HTR-8/SVneo (cell line): Measurements from ENCODE around the gene KRTAP10-4.

Experiments
- DNase-seq: peaks from one replicate; pipeline ENCODE4 v3.0.0; 2011; ENCODE audit warnings: low spot score, mixed read lengths; ENCODE audit not compliant: insufficient read length
- FAIRE-seq: peaks from 2 replicates; lab custom pipeline; 2011; peaks lifted over from hg19 to GRCh38; lab: Jason Lieb, UNC

KRTAP10-4 gene

DNA sequence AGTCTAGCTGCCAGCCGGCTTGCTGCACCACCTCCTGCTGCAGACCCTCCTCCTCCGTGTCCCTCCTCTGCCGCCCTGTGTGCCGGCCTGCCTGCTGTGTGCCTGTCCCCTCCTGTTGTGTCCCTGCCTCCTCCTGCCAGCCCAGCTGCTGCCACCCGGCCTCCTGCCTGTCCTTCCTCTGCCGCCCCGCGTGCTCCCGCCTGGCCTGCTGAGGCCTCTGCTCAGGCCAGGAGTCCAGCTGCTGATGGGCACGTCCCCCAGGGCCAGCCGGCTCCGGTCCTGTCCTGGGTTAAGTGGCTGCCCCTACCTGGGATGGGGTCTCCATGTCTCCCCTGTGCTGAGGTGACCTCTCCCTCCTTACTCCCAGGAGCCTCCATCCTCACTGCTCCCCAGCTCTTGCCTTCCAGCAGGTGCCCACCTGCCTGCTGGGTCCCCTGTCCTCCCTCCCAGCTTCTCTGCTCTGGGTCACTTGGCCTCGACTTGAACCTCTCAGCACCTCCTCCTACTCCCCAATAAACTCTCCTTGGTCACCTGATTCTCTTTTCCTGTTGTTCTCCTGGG lies 39.2 kb downstream of the KRTAP10-4 start:
- DNase-seq: no peak
- FAIRE-seq: no peak

DNA sequence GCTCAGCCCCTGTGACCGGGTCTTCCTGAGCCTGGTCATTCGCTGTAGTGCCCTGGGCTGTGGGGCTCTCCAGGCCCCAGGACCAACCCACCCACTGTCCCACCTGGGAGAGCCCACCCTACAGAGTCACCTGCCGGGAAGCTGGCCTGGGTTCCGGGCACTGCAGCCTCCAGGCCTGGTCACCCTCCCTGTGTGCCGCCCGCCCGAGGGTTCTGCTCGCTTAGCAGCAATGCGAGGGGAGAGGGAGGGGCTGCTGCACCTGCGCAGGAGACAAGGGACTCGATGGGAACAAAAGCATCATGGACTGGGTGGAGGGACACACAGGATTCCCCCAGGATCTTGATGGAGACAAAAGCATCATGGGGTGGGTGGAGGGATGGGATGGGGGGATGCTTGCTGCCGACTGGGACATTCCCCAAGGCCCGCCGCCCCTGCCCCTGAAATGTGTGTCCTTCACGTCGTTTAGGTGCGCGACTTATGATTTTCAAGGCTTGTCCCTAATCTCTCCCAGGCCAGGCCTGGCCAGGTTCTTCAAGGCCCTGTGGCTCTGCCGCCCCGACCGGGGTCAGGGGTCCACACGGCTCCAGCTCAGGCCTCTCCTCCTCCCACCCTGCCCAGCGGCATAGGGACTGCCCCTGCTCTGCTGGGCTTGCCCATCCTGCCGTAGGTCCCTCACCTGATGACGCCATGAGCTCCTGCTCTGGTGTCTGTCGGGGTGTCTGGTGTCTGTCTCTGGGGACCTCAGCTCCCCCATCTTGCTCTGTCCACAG lies 40.0 kb downstream of the KRTAP10-4 start:
- FAIRE-seq: no peak
- no peak for DNase-seq

DNA sequence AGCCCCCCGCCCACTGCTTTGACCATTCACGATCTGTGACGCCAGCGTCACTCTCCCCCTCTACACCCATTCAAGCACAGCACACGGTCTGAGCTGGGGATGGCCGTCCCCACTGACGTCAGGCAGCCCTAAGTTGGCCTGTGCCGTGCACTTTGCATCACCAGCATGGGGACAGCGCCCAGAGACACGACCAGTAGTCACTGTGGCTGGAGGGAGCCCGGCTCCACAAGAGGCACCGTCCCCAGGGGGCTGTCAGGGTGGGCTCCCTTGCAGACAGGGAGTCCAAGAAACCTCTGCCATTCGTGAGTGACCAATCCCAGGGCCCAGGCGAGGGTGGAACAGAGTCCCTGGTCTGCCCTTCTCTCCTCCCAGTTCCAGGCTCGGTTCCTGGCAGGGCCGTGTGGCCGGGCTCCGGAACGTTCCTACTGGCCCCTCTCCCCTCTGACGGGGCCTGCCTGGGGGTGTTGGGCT lies 40.7 kb downstream of the KRTAP10-4 start:
- DNase-seq (no peak), FAIRE-seq (no peak)

DNA sequence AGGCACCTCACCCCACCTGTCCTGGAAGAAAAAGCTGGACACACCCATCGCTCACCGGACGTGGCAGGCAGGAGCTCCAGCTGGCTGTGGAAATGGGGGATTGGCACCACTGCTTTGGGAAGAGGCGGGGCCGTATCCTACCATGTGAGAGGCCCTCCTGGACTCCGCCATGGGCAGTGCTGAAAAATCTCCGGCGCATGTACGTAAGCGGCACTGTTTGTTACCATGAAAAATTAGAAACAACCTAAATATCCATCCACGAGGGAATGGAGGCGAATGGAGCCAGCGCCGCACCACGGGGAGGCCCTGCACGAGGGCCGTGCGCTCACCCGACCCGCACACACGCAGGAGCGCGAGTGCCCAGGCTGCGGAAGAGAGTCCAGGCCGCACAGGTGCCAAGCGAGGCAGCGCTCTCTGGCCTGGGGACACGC lies 41.4 kb downstream of the KRTAP10-4 start:
- DNase-seq (no peak), FAIRE-seq (no peak)

GRCh38 chr21:44615466-44615865 lies 41.9 kb downstream of the KRTAP10-4 start:
- FAIRE-seq (no peak), DNase-seq (no peak)

DNA sequence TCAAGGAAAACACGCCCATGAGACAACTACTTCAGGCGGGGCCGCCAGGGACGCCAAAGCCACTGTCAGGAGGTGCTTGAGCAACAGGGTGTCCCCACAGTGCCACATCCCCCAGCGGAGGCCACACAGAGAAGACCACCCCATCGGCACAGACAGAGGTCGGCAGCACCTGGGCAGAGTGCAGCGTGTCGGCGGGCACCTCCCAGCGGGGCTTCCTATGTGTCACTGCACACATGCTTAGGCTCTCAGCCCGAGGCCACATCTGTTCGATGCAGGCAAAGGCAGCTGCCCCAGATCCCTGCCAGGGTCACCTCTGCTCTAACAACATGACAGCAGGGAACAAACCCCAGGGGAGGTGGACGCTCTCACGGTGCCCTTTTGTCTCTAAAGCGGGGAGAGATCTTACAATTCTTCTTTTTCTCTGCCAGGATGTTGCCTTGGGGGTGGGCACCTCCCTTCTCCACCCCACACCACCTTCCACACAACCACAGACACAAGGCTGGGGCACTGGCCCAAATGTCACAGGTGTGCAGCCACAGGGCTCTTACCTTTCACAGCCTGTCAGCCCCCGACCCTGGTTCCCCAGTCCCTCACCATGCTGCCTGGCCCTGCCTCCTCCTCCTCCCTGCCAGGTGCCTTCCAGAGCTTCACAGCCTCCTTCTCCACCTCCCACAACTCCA lies 42.5 kb downstream of the KRTAP10-4 start:
- DNase-seq: no peak
- no peak for FAIRE-seq

DNA sequence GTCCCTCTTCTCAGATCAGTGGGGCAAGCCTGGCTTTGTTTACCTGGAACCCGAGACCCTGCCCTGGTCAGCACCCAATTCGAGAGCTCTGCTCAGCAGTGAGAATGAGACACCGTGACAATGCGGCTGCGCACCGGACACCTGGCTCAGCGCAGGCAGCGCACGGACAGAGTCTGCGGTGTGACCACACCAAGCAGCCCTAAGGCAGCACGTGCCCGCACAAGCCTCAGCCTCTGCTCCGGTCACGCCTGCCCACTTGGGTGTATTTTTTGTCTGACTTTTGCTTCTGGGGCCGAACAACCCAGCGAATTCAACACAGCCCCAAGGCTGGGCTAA lies 43.0 kb downstream of the KRTAP10-4 start:
- DNase-seq (no peak), FAIRE-seq (no peak)

DNA sequence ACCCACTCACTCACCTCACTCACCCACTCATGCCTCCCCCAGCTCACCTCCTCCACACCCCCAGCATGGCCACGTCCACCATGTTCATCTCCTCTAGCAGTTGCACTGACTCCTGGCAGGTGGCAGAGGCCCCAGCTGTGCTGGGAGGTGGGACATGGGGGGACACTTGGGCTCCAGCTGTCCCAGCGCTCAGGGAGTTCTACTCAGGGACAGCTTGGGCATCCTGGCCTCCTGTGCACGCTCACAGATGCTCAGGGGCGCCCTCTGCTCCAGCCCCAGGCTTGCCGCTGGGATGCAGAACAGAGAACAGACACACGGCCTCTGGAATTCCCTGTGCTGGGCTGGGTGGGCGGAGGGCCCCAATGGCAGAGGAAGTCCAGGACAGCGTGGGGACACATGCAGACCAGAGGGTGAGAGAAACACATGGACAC lies 43.6 kb downstream of the KRTAP10-4 start:
- DNase-seq: no peak
- FAIRE-seq: no peak

- DNase-seq (no peak), FAIRE-seq (no peak)
These were observed 45.0 kb downstream of the KRTAP10-4 start for GRCh38 chr21:44618504-44618903.

- FAIRE-seq (no peak), DNase-seq (no peak)
These were observed 45.4 kb downstream of the KRTAP10-4 start for GRCh38 chr21:44618909-44619308.

DNA sequence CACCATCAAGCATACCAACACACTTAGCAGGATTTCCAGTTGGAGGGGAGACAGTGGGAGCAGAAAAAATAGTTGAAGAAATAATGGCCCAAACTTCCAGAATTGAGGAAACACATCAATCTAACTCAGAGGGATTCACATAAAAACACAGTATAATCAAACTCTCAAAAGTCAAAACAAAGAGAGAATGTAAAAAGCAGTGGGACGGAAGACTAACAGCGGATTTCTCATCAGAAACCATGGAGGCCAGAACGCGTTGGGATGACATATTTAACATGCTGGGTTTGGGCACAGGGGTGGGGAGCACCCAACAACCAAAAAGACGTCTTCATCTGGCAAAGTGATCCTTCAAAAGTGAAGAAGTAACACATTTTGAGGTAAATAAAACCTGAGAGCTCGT lies 46.4 kb downstream of the KRTAP10-4 start:
- FAIRE-seq: no peak

DNA sequence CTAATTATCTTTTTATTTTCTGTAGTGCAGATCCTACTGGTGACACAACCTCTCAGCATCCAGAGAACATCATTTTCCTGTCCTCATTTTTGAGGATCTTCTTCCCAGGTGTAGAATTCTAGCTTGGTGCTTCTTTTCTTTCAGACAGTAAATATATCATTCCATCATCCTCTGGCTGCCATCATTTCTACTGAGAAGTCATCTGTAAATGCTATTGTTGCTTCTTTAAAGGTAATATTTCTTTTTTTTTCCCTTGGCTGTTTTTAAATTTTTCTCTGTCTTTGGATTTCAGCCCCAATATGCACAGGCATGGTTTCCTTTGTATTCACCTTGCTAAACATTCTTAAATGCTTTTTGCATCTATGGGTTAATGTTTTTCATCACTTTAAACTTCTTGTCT lies 50.0 kb downstream of the KRTAP10-4 start:
- FAIRE-seq: no peak

More for the DNA sequence above, 46.4 kb downstream of the KRTAP10-4 start:
- DNase-seq: no peak

More for the DNA sequence above, 50.0 kb downstream of the KRTAP10-4 start:
- no peak for DNase-seq
